HG02885 (cell line): ENCODE data around the gene DNAJC3.
"Not testable (repeated sequence)": the region's sequence is repeated elsewhere in the genome, so short reads cannot be mapped to it uniquely, and the experiment has no call there.

ENCODE experiments used
- ATAC-seq: cut with Tn5 transposase; IDR thresholded peaks from one replicate; pipeline ENCODE4 v1.9.1; 2021; ENCODE audit warnings: mild to moderate bottlenecking; ENCODE audit not compliant: unreplicated experiment, poor library complexity

The DNAJC3 gene

GRCh38 chr13:95667235-95667634, 9.7 kb upstream of the DNAJC3 start:
- ATAC-seq: not testable (repeated sequence)

- no peak for ATAC-seq
Observed at GRCh38 chr13:95671597-95671996, 5.3 kb upstream of the DNAJC3 start.

GRCh38 chr13:95676105-95676761, 706 bp upstream of the DNAJC3 start:
- peak; percentile 10 for ATAC-seq

- no peak for ATAC-seq
Observed at GRCh38 chr13:95677564-95678266, 776 bp downstream of the DNAJC3 start.

GRCh38 chr13:95678967-95679366, 2.0 kb downstream of the DNAJC3 start:
- no peak for ATAC-seq

GRCh38 chr13:95679722-95680121, 2.8 kb downstream of the DNAJC3 start:
- no peak for ATAC-seq

GRCh38 chr13:95684418-95684817, 7.5 kb downstream of the DNAJC3 start:
- ATAC-seq: no peak

- ATAC-seq: not testable (repeated sequence)
Observed at GRCh38 chr13:95684960-95685359, 8.0 kb downstream of the DNAJC3 start.

GRCh38 chr13:95689582-95689926, 12.6 kb downstream of the DNAJC3 start:
- ATAC-seq: peak; percentile 23

GRCh38 chr13:95690986-95691385, 14.0 kb downstream of the DNAJC3 start:
- not testable (repeated sequence) for ATAC-seq

- ATAC-seq: no peak
Observed at GRCh38 chr13:95697052-95697680, 20.2 kb downstream of the DNAJC3 start.

- peak; percentile 51 for ATAC-seq
Observed at GRCh38 chr13:95698047-95698749, 21.3 kb downstream of the DNAJC3 start.

- ATAC-seq: no peak
Observed at GRCh38 chr13:95703576-95703975, 26.6 kb downstream of the DNAJC3 start.

GRCh38 chr13:95704510-95704909, 27.6 kb downstream of the DNAJC3 start:
- no peak for ATAC-seq

GRCh38 chr13:95706356-95706755, 29.4 kb downstream of the DNAJC3 start:
- ATAC-seq: no peak

GRCh38 chr13:95707035-95707434, 30.1 kb downstream of the DNAJC3 start:
- no peak for ATAC-seq

- no peak for ATAC-seq
Observed at GRCh38 chr13:95707442-95708390, 30.8 kb downstream of the DNAJC3 start.

GRCh38 chr13:95708391-95708774, 31.4 kb downstream of the DNAJC3 start:
- no peak for ATAC-seq

- ATAC-seq: no peak
Observed at GRCh38 chr13:95708811-95709500, 32.0 kb downstream of the DNAJC3 start.
